CD14-positive monocyte (primary cell): ENCODE results near the gene MS4A15. TPM values are rescaled to one million over a fixed set of nuclear protein-coding genes. Genes with fewer than 3 reads are reported as not detected.

ENCODE experiments used
- DNase-seq, 3 donors: peaks; one replicate each; pipeline ENCODE4 v3.0.0-alpha.2; 2011 to 2022
- H2AFZ ChIP-seq: 2 replicates; pipeline ENCODE4 v1.6.0; 2012; ENCODE audit warnings: mild to moderate bottlenecking, low read depth, low read length, inconsistent platforms; ENCODE audit not compliant: insufficient read depth, poor library complexity, severe bottlenecking
- H3K27ac ChIP-seq, 2 donors: 1 replicate in 1 of 2; 2 replicates in 1 of 2; pipeline ENCODE4 v1.5.1; 2012 to 2013; ENCODE audit warnings: low read length in 2 of 2, control low read depth in 1 of 2, inconsistent platforms in 1 of 2, low read depth in 1 of 2, mild to moderate bottlenecking in 1 of 2
- H3K27me3 ChIP-seq, 2 donors: one replicate each; pipeline versions ENCODE4 v1.6.0 to v1.6.1; 2011 to 2013; ENCODE audit warnings: low read length in 2 of 2; ENCODE audit not compliant: control insufficient read depth in 2 of 2, insufficient read depth in 2 of 2
- H3K36me3 ChIP-seq, 2 donors: replicated peaks in 1 of 2; 1 replicate in 1 of 2; 2 replicates in 1 of 2; pipeline versions ENCODE4 v1.5.1 to v1.6.1; 2012 to 2013; ENCODE audit warnings: low read length in 2 of 2, control low read depth in 1 of 2, inconsistent platforms in 1 of 2, mild to moderate bottlenecking in 1 of 2; ENCODE audit not compliant: insufficient read depth in 2 of 2, control insufficient read depth in 1 of 2
- H3K4me1 ChIP-seq, 2 donors: 1 replicate in 1 of 2; 2 replicates in 1 of 2; pipeline versions ENCODE4 v1.5.1 to v1.6.1; 2012 to 2013; ENCODE audit warnings: low read length in 2 of 2, control low read depth in 1 of 2, inconsistent platforms in 1 of 2, mild to moderate bottlenecking in 1 of 2, moderate library complexity in 1 of 2; ENCODE audit not compliant: insufficient read depth in 2 of 2, control insufficient read depth in 1 of 2
- H3K4me2 ChIP-seq: replicated peaks from 2 replicates; pipeline ENCODE3; 2012; ENCODE audit warnings: low read length, moderate library complexity, mild to moderate bottlenecking; ENCODE audit not compliant: poor library complexity, severe bottlenecking; ENCODE audit errors: extremely low read depth
- H3K4me3 ChIP-seq, 3 experiments: fragments of 200-600 bp in 1 of 3; sonication (generic) in 1 of 3; replicated peaks in 1 of 3; 1 replicate in 2 of 3; 2 replicates in 1 of 3; pipeline ENCODE4 v1.5.1; 2011 to 2013; ENCODE audit warnings: low read length in 3 of 3, mild to moderate bottlenecking in 3 of 3, control low read depth in 2 of 3, low read depth in 2 of 3, inconsistent platforms in 1 of 3, moderate library complexity in 1 of 3
- H3K79me2 ChIP-seq: 2 replicates; pipeline ENCODE4 v1.6.0; 2012; ENCODE audit warnings: mild to moderate bottlenecking, control low read depth, inconsistent platforms, low read length, moderate library complexity; ENCODE audit not compliant: insufficient read depth
- H3K9ac ChIP-seq: 2 replicates; pipeline ENCODE4 v1.6.0; 2017; ENCODE audit warnings: low read length, mild to moderate bottlenecking; ENCODE audit not compliant: insufficient read depth, poor library complexity, severe bottlenecking
- H3K9me3 ChIP-seq, 2 donors: replicated peaks in 1 of 2; 1 replicate in 1 of 2; 2 replicates in 1 of 2; pipeline versions ENCODE4 v1.5.1 to v1.6.1; 2012 to 2013; ENCODE audit warnings: low read length in 2 of 2, control low read depth in 1 of 2; ENCODE audit not compliant: control insufficient read depth in 1 of 2, insufficient read depth in 1 of 2
- H4K20me1 ChIP-seq: 2 replicates; pipeline ENCODE4 v1.6.0; 2012; ENCODE audit warnings: mild to moderate bottlenecking, low read length, control low read depth, moderate library complexity; ENCODE audit not compliant: insufficient read depth
- H3K27ac Mint-ChIP-seq, 7 donors: one replicate each; pipeline ENCODE4 v1.8.0; 2020; ENCODE audit warnings: mild to moderate bottlenecking in 7 of 7, mixed read lengths in 7 of 7, moderate library complexity in 6 of 7, inconsistent platforms in 2 of 7
- H3K27me3 Mint-ChIP-seq, 3 donors: one replicate each; pipeline ENCODE4 v1.8.0; 2021 to 2022; ENCODE audit warnings: low read depth in 3 of 3, mild to moderate bottlenecking in 3 of 3, mixed read lengths in 3 of 3, moderate library complexity in 3 of 3, inconsistent platforms in 1 of 3
- H3K36me3 Mint-ChIP-seq, 2 donors: one replicate each; pipeline ENCODE4 v1.8.0; 2020; ENCODE audit warnings: mixed read lengths in 2 of 2, inconsistent platforms in 1 of 2, mild to moderate bottlenecking in 1 of 2
- H3K4me1 Mint-ChIP-seq: one replicate; pipeline ENCODE4 v1.8.0; 2020; ENCODE audit warnings: mild to moderate bottlenecking, mixed read lengths
- H3K4me3 Mint-ChIP-seq, 2 donors: one replicate each; pipeline ENCODE4 v1.8.0; 2020; ENCODE audit warnings: mild to moderate bottlenecking in 2 of 2, mixed read lengths in 2 of 2, moderate library complexity in 1 of 2
- H3K9me3 Mint-ChIP-seq, 7 donors: one replicate each; pipeline ENCODE4 v1.8.0; 2020 to 2022; ENCODE audit warnings: mixed read lengths in 7 of 7, mild to moderate bottlenecking in 6 of 7, moderate library complexity in 6 of 7, inconsistent platforms in 2 of 7
- WGBS: methylation state at CpG from one replicate; pipeline ENCODE4 v1.1.5; 2013; ENCODE audit warnings: missing lambda C conversion rate; ENCODE audit not compliant: insufficient coverage; 5-methylcytosine and 5-hydroxymethylcytosine counted together
- intact Hi-C, 2 donors: fragments of 100-400 bp; cut with micrococcal nuclease; formaldehyde crosslinking; loops; one replicate each; pipeline versions ENCODE4 v1.15.0 to v1.15.1; 2023
- polyA plus RNA-seq, 3 donors: library from polyadenylated mRNA; depleted of rRNA in 1 of 3; unstranded in 2 of 3; stranded (reverse) in 1 of 3; fragments of 300-500 nt in 2 of 3; fragments of >200 nt in 1 of 3; fragmentation: Illumina TruSeq in 2 of 3; gene quantifications; 1 replicate in 2 of 3; 2 replicates in 1 of 3; pipeline ENCODE4 v1.2.3, GENCODE V29; 2012 to 2021
- TF ChIP-seq, protein P1 (sequence below): fragments of 200-600 bp; IDR thresholded peaks from one replicate; pipeline ENCODE4 v1.8.0; 2022; ENCODE audit warnings: antibody characterized with exemption, mild to moderate bottlenecking

The MS4A15 gene
- polyA plus RNA-seq, 3 donors: not detected

DNA sequence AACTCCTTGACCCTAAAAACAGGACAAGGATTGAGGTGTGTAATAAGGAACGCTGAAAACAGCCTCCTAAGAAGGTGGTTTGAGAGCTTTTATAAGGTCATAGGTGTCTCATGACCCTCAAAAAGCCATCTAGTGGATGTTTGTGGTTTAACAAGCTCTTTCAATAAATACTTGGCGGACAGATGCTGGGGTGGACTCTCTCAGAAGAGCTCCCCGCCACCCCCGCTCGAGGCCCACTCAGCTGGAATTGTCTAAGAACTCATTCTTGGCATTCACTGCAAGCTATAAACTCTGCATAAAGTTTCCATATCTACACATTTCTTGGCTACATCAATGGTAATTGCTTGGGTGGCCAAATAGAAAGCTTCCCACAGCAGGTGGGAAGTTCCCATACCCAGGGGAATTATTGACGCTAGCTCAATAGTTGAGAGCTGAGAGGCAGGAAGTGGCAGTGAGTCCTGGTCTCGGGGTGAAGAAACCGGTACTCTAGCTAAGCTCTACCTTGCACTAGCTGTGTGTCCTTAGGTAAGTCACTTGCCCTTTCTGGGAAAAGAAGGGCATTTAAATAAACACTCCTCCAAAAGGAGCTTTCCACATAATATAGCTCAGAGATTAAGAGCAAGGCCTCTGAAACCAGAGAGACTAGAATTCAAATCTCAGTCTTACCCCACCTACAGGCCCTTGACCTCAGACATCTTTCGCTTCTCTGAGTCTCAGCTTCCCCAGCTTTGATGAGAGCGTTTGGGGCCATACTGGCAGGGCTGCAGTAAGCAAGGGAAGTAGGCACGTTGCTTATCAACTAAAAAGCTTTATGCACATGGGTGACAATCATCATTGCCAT is 6.4 kb downstream of the MS4A15 start:
- DNase-seq: no peak
- WGBS: 86% methylated on average over 6 of the region's 11 CpGs
- H3K36me3 ChIP-seq: no peaks in the 10 kb centered on the region
- H4K20me1 ChIP-seq: no peaks in the 10 kb centered on the region
- peaks cover 21% of the 10 kb centered on the region for H3K4me1 Mint-ChIP-seq
- H3K9ac ChIP-seq: no peak overlapping the region
- H3K9me3 Mint-ChIP-seq: peaks cover 0 to 10% (median 0%) of the 10 kb centered on the region in 7 donors
- H3K27ac ChIP-seq: no peak overlapping the region
- no peak overlapping the region for H3K4me2 ChIP-seq
- peaks cover 12% of the 10 kb centered on the region in 2 donors for H3K4me1 ChIP-seq
- no peaks in the 10 kb centered on the region for H3K36me3 Mint-ChIP-seq
- H3K4me3 ChIP-seq: no peak overlapping the region
- H2AFZ ChIP-seq: no peak overlapping the region
- intact Hi-C loops: no loop called here
- H3K79me2 ChIP-seq: no peaks in the 10 kb centered on the region
- H3K4me3 Mint-ChIP-seq: no peak overlapping the region
- H3K27ac Mint-ChIP-seq: no peak overlapping the region
- H3K27me3 ChIP-seq: peaks cover 2 to 6% of the 10 kb centered on the region in 2 donors
- H3K9me3 ChIP-seq: no peaks in the 10 kb centered on the region
- TF ChIP-seq, protein P1, sequence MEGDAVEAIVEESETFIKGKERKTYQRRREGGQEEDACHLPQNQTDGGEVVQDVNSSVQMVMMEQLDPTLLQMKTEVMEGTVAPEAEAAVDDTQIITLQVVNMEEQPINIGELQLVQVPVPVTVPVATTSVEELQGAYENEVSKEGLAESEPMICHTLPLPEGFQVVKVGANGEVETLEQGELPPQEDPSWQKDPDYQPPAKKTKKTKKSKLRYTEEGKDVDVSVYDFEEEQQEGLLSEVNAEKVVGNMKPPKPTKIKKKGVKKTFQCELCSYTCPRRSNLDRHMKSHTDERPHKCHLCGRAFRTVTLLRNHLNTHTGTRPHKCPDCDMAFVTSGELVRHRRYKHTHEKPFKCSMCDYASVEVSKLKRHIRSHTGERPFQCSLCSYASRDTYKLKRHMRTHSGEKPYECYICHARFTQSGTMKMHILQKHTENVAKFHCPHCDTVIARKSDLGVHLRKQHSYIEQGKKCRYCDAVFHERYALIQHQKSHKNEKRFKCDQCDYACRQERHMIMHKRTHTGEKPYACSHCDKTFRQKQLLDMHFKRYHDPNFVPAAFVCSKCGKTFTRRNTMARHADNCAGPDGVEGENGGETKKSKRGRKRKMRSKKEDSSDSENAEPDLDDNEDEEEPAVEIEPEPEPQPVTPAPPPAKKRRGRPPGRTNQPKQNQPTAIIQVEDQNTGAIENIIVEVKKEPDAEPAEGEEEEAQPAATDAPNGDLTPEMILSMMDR: peak; percentile 34
- peaks cover 8 to 32% (median 9%) of the 10 kb centered on the region in 3 donors for H3K27me3 Mint-ChIP-seq

GRCh38 chr11:60763692-60764369 is 7.2 kb downstream of the MS4A15 start:
- Histone ChIP-seq H3K27ac (no peak overlapping the region), H3K4me1 (peaks cover 12% of the 10 kb centered on the region in 2 donors), H3K9ac (no peak overlapping the region), H3K27me3 (peaks cover 2% of the 10 kb centered on the region in 2 donors), H3K9me3 (no peaks in the 10 kb centered on the region), H4K20me1 (no peaks in the 10 kb centered on the region), H3K79me2 (no peaks in the 10 kb centered on the region), H3K4me3 (no peak overlapping the region), H3K36me3 (no peaks in the 10 kb centered on the region), H3K4me2 (no peak overlapping the region), H2AFZ (no peak overlapping the region)
- Mint-ChIP-seq H3K36me3 (no peaks in the 10 kb centered on the region), H3K27me3 (peaks cover 6 to 35% (median 9%) of the 10 kb centered on the region in 3 donors), H3K4me1 (peaks cover 18% of the 10 kb centered on the region), H3K9me3 (peaks cover 0 to 10% (median 0%) of the 10 kb centered on the region in 7 donors), H3K27ac (no peak overlapping the region), H3K4me3 (no peak overlapping the region)
- intact Hi-C loops: no loop called here
- no peak for DNase-seq
- WGBS: 96% methylated on average over 6 of the region's 11 CpGs
- TF ChIP-seq, protein P1: no peak
